Neural cell (in vitro differentiated cells): ENCODE measurements around the gene MTREX. TPM values are rescaled to one million over a fixed set of nuclear protein-coding genes. Genes with fewer than 3 reads are reported as not detected.

Experiments
- H2AFZ ChIP-seq: fragments of 200-600, 300-800 bp; sonication (generic), shearing (Covaris generic); 2 replicates; pipeline ENCODE4 v1.6.0; 2014; ENCODE audit warnings: low read depth, mild to moderate bottlenecking, antibody characterized with exemption, low read length, moderate library complexity
- H3F3A ChIP-seq: fragments of 200-600 bp; shearing (Covaris generic); 2 replicates; pipeline ENCODE4 v1.6.1; 2016; ENCODE audit warnings: mild to moderate bottlenecking, moderate library complexity, mixed read lengths, antibody characterized with exemption, low read length; ENCODE audit not compliant: insufficient read depth, poor library complexity, severe bottlenecking
- H3K27ac ChIP-seq: fragments of 200-600, 300-800 bp; sonication (generic), shearing (Covaris generic); 2 replicates; pipeline ENCODE4 v1.5.1; 2014; ENCODE audit warnings: mild to moderate bottlenecking, low read length, moderate library complexity
- H3K27me3 ChIP-seq: fragments of 300-800, 200-600 bp; sonication (generic), shearing (Covaris generic); 2 replicates; pipeline ENCODE4 v1.6.0; 2014; ENCODE audit warnings: mild to moderate bottlenecking, low read depth, low read length, moderate library complexity; ENCODE audit not compliant: insufficient read depth
- H3K36me3 ChIP-seq: fragments of 300-800, 200-600 bp; sonication (generic), shearing (Covaris generic); 2 replicates; pipeline ENCODE4 v1.5.1; 2014; ENCODE audit warnings: mild to moderate bottlenecking, antibody characterized with exemption, low read length, moderate library complexity; ENCODE audit not compliant: insufficient read depth
- H3K4me2 ChIP-seq: fragments of 300-800, 200-600 bp; sonication (generic), shearing (Covaris generic); 2 replicates; pipeline ENCODE4 v1.6.0; 2014; ENCODE audit warnings: mild to moderate bottlenecking, low read length
- H3K4me3 ChIP-seq: fragments of 300-800, 200-600 bp; sonication (generic), shearing (Covaris generic); 2 replicates; pipeline ENCODE4 v1.5.1; 2014; ENCODE audit warnings: mild to moderate bottlenecking, low read length, moderate library complexity
- H3K79me2 ChIP-seq: fragments of 200-600 bp; shearing (Covaris generic); replicated peaks from 2 replicates; pipeline ENCODE4 v1.6.0; 2014; ENCODE audit warnings: mild to moderate bottlenecking, low read length, moderate library complexity; ENCODE audit not compliant: insufficient read depth
- H3K9ac ChIP-seq: fragments of 300-800, 200-600 bp; sonication (generic), shearing (Covaris generic); 2 replicates; pipeline ENCODE4 v1.6.1; 2016; ENCODE audit warnings: mild to moderate bottlenecking, low read length, mixed read lengths
- H3K9me2 ChIP-seq: fragments of 200-600 bp; shearing (Covaris generic); 2 replicates; pipeline ENCODE4 v1.6.1; 2016; ENCODE audit warnings: mild to moderate bottlenecking, low read length, mixed read lengths; ENCODE audit not compliant: insufficient read depth
- H3K9me3 ChIP-seq: fragments of 200-600, 300-800 bp; sonication (generic), shearing (Covaris generic); 2 replicates; pipeline ENCODE4 v1.6.1; 2016; ENCODE audit warnings: mild to moderate bottlenecking, mixed run types, low read length, moderate library complexity, mixed read lengths
- H4K20me1 ChIP-seq: fragments of 200-600 bp; shearing (Covaris generic); 2 replicates; pipeline ENCODE4 v1.6.1; 2016; ENCODE audit warnings: mild to moderate bottlenecking, mixed run types; ENCODE audit not compliant: insufficient read depth
- CTCF ChIP-seq: fragments of 450-650 bp; IDR thresholded peaks from 2 replicates; pipeline ENCODE4 v1.5.1; 2014; ENCODE audit warnings: antibody characterized with exemption, mild to moderate bottlenecking, moderate library complexity; ENCODE audit not compliant: poor library complexity, severe bottlenecking
- EP300 ChIP-seq: fragments of 450-650 bp; conservative IDR thresholded peaks from 2 replicates; pipeline ENCODE4 v1.6.1; 2014; ENCODE audit warnings: antibody characterized with exemption, mild to moderate bottlenecking, moderate library complexity; ENCODE audit not compliant: poor library complexity, severe bottlenecking
- EZH2 ChIP-seq: fragments of 200-600, 300-800 bp; shearing (Covaris generic), sonication (generic); IDR thresholded peaks from 2 replicates; pipeline ENCODE4 v1.6.1; 2014; ENCODE audit warnings: antibody characterized with exemption, low read length, borderline replicate concordance, mild to moderate bottlenecking; ENCODE audit not compliant: insufficient read depth, poor library complexity, severe bottlenecking
- MXI1 ChIP-seq: fragments of 450-650 bp; conservative IDR thresholded peaks from 2 replicates; pipeline ENCODE4 v1.6.1; 2014; ENCODE audit warnings: antibody characterized with exemption, mild to moderate bottlenecking; ENCODE audit not compliant: poor library complexity, severe bottlenecking
- POLR2AphosphoS5 ChIP-seq: IDR thresholded peaks from 2 replicates; pipeline ENCODE4 v1.6.1; 2012
- RAD21 ChIP-seq: fragments of 450-650 bp; conservative IDR thresholded peaks from 2 replicates; pipeline ENCODE4 v1.6.1; 2014; ENCODE audit warnings: antibody characterized with exemption, mild to moderate bottlenecking, moderate library complexity
- REST ChIP-seq: IDR thresholded peaks from 2 replicates; pipeline ENCODE4 v1.6.1; 2012; ENCODE audit warnings: borderline replicate concordance
- SMC3 ChIP-seq: fragments of 450-650 bp; conservative IDR thresholded peaks from 2 replicates; pipeline ENCODE4 v1.6.1; 2014; ENCODE audit warnings: antibody characterized with exemption, mild to moderate bottlenecking, moderate library complexity; ENCODE audit not compliant: poor library complexity
- TAF1 ChIP-seq: IDR thresholded peaks from 2 replicates; pipeline ENCODE4 v1.6.1; 2012; ENCODE audit warnings: low read depth
- polyA plus RNA-seq: library from polyadenylated mRNA; depleted of rRNA; stranded (reverse); fragments of >200 nt; gene quantifications from 2 replicates; pipeline ENCODE4 v1.2.3, GENCODE V29; 2014

MTREX gene
- polyA plus RNA-seq, 1 donor from 2014 or later: 77.6 TPM

GRCh38 chr5:55438998-55439397, 131.2 kb downstream of the MTREX start:
- Histone ChIP-seq H3K79me2 (no peaks in the 10 kb centered on the region), H3F3A (no peaks in the 10 kb centered on the region), H3K27ac (no peak overlapping the region), H2AFZ (no peak overlapping the region), H3K9me3 (no peaks in the 10 kb centered on the region), H3K9ac (no peak overlapping the region), H3K9me2 (no peaks in the 10 kb centered on the region), H3K4me2 (no peak overlapping the region), H3K4me3 (no peak overlapping the region), H3K36me3 (no peaks in the 10 kb centered on the region), H4K20me1 (no peaks in the 10 kb centered on the region), H3K27me3 (no peaks in the 10 kb centered on the region)
- TF ChIP-seq MXI1 (no peak), EP300 (no peak), CTCF (no peak), REST (no peak), TAF1 (no peak), POLR2AphosphoS5 (no peak), EZH2 (no peak), RAD21 (no peak), SMC3 (no peak)

GRCh38 chr5:55440188-55440646, 132.4 kb downstream of the MTREX start:
- Histone ChIP-seq H3K79me2 (no peaks in the 10 kb centered on the region), H3K9me2 (no peaks in the 10 kb centered on the region), H3K36me3 (no peaks in the 10 kb centered on the region), H3K9me3 (no peaks in the 10 kb centered on the region), H3K4me3 (no peak overlapping the region), H4K20me1 (no peaks in the 10 kb centered on the region), H3K27ac (no peak overlapping the region), H3K27me3 (no peaks in the 10 kb centered on the region), H3K4me2 (no peak overlapping the region), H3K9ac (no peak overlapping the region), H2AFZ (no peak overlapping the region), H3F3A (no peaks in the 10 kb centered on the region)
- TF ChIP-seq TAF1 (no peak), REST (no peak), CTCF (no peak), SMC3 (no peak), EP300 (no peak), MXI1 (no peak), RAD21 (no peak), POLR2AphosphoS5 (no peak), EZH2 (no peak)
